Keratinocyte (primary cell): ENCODE measurements around the gene NHERF2.

Experiments used
- CTCF ChIP-seq, 3 experiments: IDR thresholded peaks in 1 of 3; conservative IDR thresholded peaks in 1 of 3; optimal IDR thresholded peaks in 1 of 3; 2 replicates in 2 of 3; 3 replicates in 1 of 3; pipeline versions ENCODE3 to v1.5.1; 2011; ENCODE audit warnings: low read length in 3 of 3, mild to moderate bottlenecking in 3 of 3, moderate library complexity in 2 of 3, control low read depth in 1 of 3, inconsistent platforms in 1 of 3; ENCODE audit not compliant: insufficient read depth in 2 of 3; ENCODE audit errors: extremely low read depth in 1 of 3
- EZH2 ChIP-seq: IDR thresholded peaks from one replicate; pipeline ENCODE4 v1.6.1; 2012; ENCODE audit warnings: inconsistent platforms, mild to moderate bottlenecking, low read length, moderate library complexity

GRCh38 chr16:2028146-2028545 is 1.4 kb downstream of the NHERF2 start:
- TF ChIP-seq CTCF (optimal IDR thresholded peaks at IDR 0.05 in 1 of 3, IDR thresholded peaks at IDR 0.05 in 1 of 3, conservative IDR thresholded peaks at IDR 0.05 in 1 of 3; ENCODE audit: extremely low read depth in 1 of 3, insufficient read depth in 2 of 3, low read length in 3 of 3) (no peak), EZH2 (no peak)
